Measurements from ENCODE around the gene HIPK2.

Gene HIPK2

DNA sequence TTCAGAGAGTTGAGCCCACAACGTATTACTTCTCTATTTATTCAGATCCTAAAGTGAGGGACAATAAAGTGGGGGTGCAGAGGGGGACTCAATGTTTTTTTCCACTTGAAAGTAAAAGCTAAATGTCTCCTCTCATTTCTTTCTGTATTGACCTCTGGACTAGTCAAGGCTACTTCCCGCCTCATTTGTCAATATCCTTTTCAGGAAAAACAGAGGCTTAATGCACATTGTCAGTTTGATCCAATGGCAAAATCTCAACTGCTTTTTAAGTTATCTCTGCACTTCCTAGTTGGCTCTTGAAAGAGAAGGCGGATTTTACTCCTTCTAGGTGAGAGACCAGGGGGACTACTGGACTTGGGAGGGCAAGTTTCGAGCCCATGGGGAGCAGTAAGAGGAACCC lies 56.4 kb downstream of the HIPK2 start:
- no peak overlapping the region for H3K4me3 ChIP-seq (ENCODE audit: low read length)
- no peaks in the 10 kb centered on the region for H3K27me3 ChIP-seq (ENCODE audit: insufficient read depth, low read length)
- peaks cover 10% of the 10 kb centered on the region for H3K36me3 ChIP-seq (ENCODE audit: insufficient read depth, low read length)
- peaks cover 2% of the 10 kb centered on the region for H3K9me3 ChIP-seq (ENCODE audit: low read length)
- peaks cover 5% of the 10 kb centered on the region for H3K4me1 ChIP-seq (ENCODE audit: insufficient read depth, low read length)
- no peak overlapping the region for H2AFZ ChIP-seq (ENCODE audit: low read depth, low read length)

DNA sequence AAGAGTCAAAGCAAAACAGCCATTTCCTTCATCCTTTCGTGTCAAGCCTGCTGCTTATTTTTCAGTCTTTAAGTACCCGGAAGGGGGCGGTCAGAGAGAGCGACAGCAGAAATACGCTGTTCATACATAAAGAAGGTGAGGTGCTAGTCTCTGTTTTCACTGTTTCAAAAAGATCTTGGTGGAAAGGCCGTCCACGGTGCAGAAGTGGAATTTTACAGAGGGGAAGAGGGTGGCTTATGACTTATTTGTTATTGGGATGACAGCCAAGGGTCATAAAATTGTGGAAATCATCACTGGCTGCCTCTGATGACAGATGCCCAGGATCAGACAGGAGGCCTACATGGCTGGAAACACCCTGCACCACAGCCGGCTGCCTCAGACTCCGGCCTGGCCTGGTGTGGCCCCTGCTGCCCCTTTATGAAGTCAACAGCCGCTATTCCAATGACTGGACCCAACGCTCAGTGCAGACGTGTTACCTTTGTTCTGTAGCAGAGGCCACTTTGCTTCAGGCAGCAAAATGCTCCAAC lies 57.0 kb downstream of the HIPK2 start:
- Histone ChIP-seq H2AFZ (ENCODE audit: low read depth, low read length) (no peak overlapping the region), H3K9me3 (ENCODE audit: low read length) (peaks cover 2% of the 10 kb centered on the region), H3K4me1 (ENCODE audit: insufficient read depth, low read length) (peaks cover 5% of the 10 kb centered on the region), H3K27me3 (ENCODE audit: insufficient read depth, low read length) (no peaks in the 10 kb centered on the region), H3K4me3 (ENCODE audit: low read length) (no peak overlapping the region), H3K36me3 (ENCODE audit: insufficient read depth, low read length) (peaks cover 17% of the 10 kb centered on the region)

DNA sequence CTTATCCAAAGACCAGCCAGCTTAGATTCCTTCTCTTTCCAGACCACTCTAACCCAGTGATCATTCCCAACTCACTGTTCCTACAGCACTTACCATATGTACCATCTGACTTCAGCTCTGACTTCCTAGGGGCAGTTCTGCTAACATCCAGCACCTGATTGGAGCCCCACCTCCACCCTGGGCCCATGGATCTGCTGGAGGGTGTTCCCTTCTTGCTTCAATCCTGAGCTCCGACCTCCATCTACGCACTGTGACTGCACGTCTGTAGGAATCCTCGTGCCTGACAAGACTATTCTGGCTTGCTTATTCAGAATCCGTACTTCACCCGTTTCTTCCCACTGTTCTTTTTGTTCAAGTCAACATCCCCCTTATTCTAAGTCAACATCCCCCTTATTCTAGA lies 57.6 kb downstream of the HIPK2 start:
- H3K4me1 ChIP-seq (ENCODE audit: insufficient read depth, low read length), result peaks cover 5% of the 10 kb centered on the region
- peaks cover 2% of the 10 kb centered on the region for H3K9me3 ChIP-seq (ENCODE audit: low read length)
- peaks cover 22% of the 10 kb centered on the region for H3K36me3 ChIP-seq (ENCODE audit: insufficient read depth, low read length)
- H3K27me3 ChIP-seq (ENCODE audit: insufficient read depth, low read length), result no peaks in the 10 kb centered on the region
- H3K4me3 ChIP-seq (ENCODE audit: low read length), result no peak overlapping the region
- H2AFZ ChIP-seq (ENCODE audit: low read depth, low read length), result no peak overlapping the region

DNA sequence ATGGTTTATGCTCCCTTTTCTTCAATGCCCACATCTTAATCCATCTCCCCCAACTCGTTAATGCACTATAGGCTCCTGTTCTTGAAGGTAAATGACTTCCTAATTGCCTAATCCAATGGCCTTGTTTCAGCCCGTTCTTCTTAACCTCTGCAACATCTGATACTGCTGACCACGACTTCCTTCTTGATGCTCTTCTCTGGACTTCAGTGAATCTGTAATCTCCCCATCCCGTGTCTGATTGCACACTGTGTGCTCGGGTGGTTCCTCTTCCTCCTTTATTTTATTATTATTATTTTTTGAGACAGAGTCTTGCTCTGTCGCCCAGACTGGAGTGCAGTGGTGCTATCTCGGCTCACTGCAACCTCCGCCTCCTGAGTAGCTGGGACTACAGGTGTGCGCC lies 58.9 kb downstream of the HIPK2 start:
- Histone ChIP-seq H3K36me3 (ENCODE audit: insufficient read depth, low read length) (peaks cover 36% of the 10 kb centered on the region), H3K27me3 (ENCODE audit: insufficient read depth, low read length) (no peaks in the 10 kb centered on the region), H3K4me1 (ENCODE audit: insufficient read depth, low read length) (peaks cover 5% of the 10 kb centered on the region)

DNA sequence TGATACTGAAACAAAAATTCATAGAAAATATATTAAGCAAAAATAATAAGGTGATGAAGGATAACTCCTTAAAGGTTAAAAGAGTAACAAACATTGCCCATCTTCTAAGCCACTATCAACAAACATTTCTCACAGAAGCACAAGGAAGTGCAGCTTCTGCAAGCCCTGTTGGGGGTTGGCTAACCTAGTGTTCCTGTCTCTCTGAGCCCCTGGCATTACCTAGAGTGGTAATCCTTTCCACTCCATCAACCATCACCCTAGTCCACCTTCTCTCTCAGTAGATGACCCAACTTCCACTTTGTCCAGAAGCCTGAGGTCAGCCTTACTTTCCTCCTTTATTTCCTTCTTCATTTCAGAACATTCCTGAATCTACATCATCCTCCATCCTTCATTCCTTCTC lies 59.7 kb downstream of the HIPK2 start:
- Histone ChIP-seq H3K4me3 (ENCODE audit: low read length) (no peak overlapping the region), H3K36me3 (ENCODE audit: insufficient read depth, low read length) (peaks cover 40% of the 10 kb centered on the region), H3K4me1 (ENCODE audit: insufficient read depth, low read length) (peaks cover 5% of the 10 kb centered on the region), H3K27me3 (ENCODE audit: insufficient read depth, low read length) (no peaks in the 10 kb centered on the region), H3K9me3 (ENCODE audit: low read length) (peaks cover 2% of the 10 kb centered on the region), H2AFZ (ENCODE audit: low read depth, low read length) (no peak overlapping the region)

More for the DNA sequence above, 58.9 kb downstream of the HIPK2 start:
- peaks cover 2% of the 10 kb centered on the region for H3K9me3 ChIP-seq (ENCODE audit: low read length)
- no peak overlapping the region for H3K4me3 ChIP-seq (ENCODE audit: low read length)
- H2AFZ ChIP-seq (ENCODE audit: low read depth, low read length), result no peak overlapping the region

DNA sequence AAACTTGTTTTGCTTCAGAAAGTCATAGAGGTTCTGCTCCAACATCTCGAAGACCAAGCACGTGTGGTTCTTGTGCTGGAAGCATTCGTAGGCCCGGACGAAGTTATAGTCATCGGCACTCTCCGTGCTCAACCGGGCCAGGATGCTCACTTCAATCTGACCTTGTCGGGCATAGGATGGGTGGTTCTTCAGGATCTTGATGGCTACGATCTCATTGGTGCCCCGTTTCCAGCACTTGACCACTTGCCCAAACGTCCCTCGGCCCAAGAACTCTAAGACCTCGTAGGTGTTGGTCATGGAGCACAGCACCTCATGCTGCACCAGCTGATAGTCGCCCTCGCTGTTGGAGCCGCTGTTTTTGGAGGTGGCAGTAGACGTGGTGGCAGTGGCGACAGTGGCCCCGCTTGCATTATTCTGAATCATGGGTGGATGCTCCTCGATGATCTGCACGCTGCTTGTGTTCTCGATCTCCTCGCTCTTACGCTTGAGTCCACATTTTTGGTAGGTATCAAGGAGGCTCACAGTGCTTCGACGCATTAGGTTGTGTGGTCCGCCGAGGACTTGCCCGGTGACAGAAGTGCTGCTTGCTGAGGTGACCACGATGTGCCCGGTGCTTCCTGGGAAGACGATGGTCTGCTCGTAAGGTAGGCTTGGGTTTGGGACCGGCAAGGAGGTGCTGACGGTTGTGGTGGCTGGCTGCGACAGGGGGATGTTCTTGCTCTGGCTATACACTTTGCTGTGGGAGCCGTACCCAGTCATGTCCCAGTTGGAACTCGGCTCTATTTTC lies 61.4 kb downstream of the HIPK2 start:
- Histone ChIP-seq H3K36me3 (ENCODE audit: insufficient read depth, low read length) (peaks cover 51% of the 10 kb centered on the region), H3K27me3 (ENCODE audit: insufficient read depth, low read length) (no peaks in the 10 kb centered on the region), H3K4me1 (ENCODE audit: insufficient read depth, low read length) (peaks cover under 1% of the 10 kb centered on the region)

DNA sequence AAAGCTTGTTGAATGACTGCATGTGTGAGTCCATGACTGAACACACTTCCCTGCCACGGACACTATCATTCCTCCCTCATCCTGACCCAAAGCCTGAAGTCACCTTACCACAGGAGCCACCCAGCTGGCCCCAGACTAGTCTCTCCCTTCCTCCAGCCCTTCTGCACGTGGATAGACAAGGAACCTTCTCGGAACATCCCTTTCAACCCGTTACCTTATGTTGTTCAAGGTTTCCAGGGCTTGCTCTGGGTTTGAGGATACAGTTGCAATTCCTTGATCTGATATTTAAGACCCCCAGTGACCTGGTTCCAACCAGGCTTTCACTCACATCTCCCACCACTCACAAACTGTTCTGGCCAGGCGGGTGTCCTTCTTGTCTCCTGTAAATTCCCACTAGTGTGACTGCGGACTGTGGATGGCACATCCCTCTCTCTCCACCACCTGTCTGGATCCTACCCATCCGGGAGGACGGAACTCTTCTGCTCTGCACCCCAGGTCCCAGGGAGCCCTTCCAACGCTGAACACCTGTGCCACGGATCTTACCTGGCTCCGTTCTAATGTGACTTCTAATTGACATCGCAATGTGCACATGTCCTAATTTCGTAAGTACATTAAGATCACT lies 62.5 kb downstream of the HIPK2 start:
- Histone ChIP-seq H3K9me3 (ENCODE audit: low read length) (peaks cover 2% of the 10 kb centered on the region), H3K27me3 (ENCODE audit: insufficient read depth, low read length) (no peaks in the 10 kb centered on the region), H3K4me1 (ENCODE audit: insufficient read depth, low read length) (no peaks in the 10 kb centered on the region), H3K36me3 (ENCODE audit: insufficient read depth, low read length) (peaks cover 51% of the 10 kb centered on the region), H3K4me3 (ENCODE audit: low read length) (no peak overlapping the region), H2AFZ (ENCODE audit: low read depth, low read length) (no peak overlapping the region)

More for the DNA sequence above, 61.4 kb downstream of the HIPK2 start:
- Histone ChIP-seq H2AFZ (ENCODE audit: low read depth, low read length) (no peak overlapping the region), H3K4me3 (ENCODE audit: low read length) (no peak overlapping the region), H3K9me3 (ENCODE audit: low read length) (peaks cover 2% of the 10 kb centered on the region)

DNA sequence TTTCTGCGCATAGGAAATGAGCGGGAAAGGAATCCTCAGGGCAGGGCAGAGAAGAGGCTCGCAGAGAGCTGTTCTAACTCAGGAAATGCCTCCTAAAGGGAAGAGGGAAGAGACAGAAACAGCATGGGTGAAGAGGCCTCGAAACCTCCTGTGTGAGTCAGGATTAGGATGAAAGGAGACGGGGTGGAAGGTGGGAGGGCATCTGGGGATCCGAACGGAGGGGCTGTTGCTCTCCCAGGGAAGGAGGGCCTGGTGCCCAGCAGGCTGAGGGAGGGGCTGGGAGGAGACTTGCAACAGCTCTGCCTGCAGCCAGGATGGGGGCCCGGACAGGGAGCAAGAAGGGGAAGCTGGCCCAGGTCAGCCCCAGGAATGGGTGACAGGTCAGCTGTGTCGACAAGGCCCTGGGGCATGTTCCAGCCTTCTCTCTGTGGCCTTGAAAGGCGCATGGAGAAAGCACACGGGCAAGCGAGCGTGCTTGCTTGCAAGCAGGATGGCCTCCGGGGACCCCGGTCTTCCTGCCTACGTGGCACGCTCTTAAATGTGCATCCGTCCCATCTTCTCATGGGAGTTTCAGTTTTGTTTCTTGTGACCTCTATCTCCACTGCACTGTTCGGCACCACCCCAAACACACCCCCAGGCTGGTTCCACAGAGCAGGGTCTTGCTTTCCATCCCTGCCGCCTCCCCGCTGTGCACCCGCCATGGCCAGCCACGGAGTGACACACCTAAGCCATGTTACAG lies 63.5 kb downstream of the HIPK2 start:
- H3K4me3 ChIP-seq (ENCODE audit: low read length), result no peak overlapping the region
- no peaks in the 10 kb centered on the region for H3K4me1 ChIP-seq (ENCODE audit: insufficient read depth, low read length)
- no peaks in the 10 kb centered on the region for H3K27me3 ChIP-seq (ENCODE audit: insufficient read depth, low read length)
- H3K9me3 ChIP-seq (ENCODE audit: low read length), result peaks cover 2% of the 10 kb centered on the region
- H3K36me3 ChIP-seq (ENCODE audit: insufficient read depth, low read length), result peaks cover 51% of the 10 kb centered on the region
- no peak overlapping the region for H2AFZ ChIP-seq (ENCODE audit: low read depth, low read length)

DNA sequence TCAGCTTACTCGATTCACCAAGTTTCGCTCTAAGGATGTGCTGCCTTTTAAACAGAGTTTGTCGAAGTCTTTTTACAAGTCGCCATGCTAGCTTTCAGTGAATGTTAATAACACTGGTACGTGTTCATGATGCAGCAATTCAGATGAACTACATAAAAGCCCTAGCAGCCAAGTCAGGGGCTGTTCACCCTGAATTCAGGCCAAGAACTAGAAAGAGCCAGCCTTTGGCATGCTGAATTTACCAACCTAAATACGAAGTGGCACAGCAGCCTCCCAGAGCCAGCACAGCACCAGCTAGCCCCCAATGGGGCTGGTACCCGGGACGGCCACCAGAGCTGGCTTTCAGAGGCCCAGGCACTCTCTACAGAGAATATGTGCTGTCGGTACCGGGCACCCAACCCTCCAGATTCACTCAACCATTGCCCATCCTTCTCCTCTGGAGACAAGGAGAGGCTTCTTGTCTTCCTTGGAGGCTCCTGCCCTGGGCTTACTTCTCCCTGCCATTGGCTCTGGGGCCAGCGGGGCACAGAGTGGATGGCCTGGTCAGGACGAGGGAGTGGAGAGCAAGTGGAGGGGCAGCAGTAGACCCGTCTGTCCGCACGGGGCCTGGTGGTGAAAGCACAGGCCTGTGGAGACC lies 64.2 kb downstream of the HIPK2 start:
- no peaks in the 10 kb centered on the region for H3K27me3 ChIP-seq (ENCODE audit: insufficient read depth, low read length)
- H3K9me3 ChIP-seq (ENCODE audit: low read length), result peaks cover 2% of the 10 kb centered on the region
- H3K4me3 ChIP-seq (ENCODE audit: low read length), result no peak overlapping the region
- H2AFZ ChIP-seq (ENCODE audit: low read depth, low read length), result no peak overlapping the region
- H3K36me3 ChIP-seq (ENCODE audit: insufficient read depth, low read length), result peaks cover 55% of the 10 kb centered on the region
- H3K4me1 ChIP-seq (ENCODE audit: insufficient read depth, low read length), result no peaks in the 10 kb centered on the region

DNA sequence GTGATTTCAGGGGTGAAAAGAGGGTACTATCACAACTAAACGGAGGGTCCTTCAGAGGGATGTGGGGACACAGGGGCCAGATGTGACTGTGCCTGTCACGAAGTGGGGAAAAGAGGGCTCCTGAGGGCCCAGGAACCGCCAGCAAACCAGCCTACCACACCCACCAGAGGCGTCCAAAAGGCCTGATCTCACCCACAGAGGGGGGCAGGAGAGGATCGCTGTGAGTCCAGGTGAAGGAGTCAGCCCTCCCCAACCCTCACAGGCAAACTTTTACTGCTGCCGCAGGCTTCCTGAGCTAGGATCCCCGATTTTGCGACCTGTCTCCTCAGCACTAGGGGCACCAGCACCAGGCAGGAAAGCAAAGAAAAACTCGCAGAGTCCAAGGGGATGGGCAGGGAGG lies 64.7 kb downstream of the HIPK2 start:
- Histone ChIP-seq H3K4me3 (ENCODE audit: low read length) (no peak overlapping the region), H3K36me3 (ENCODE audit: insufficient read depth, low read length) (peaks cover 61% of the 10 kb centered on the region), H3K4me1 (ENCODE audit: insufficient read depth, low read length) (no peaks in the 10 kb centered on the region), H3K9me3 (ENCODE audit: low read length) (peaks cover 2% of the 10 kb centered on the region), H2AFZ (ENCODE audit: low read depth, low read length) (no peak overlapping the region), H3K27me3 (ENCODE audit: insufficient read depth, low read length) (no peaks in the 10 kb centered on the region)

DNA sequence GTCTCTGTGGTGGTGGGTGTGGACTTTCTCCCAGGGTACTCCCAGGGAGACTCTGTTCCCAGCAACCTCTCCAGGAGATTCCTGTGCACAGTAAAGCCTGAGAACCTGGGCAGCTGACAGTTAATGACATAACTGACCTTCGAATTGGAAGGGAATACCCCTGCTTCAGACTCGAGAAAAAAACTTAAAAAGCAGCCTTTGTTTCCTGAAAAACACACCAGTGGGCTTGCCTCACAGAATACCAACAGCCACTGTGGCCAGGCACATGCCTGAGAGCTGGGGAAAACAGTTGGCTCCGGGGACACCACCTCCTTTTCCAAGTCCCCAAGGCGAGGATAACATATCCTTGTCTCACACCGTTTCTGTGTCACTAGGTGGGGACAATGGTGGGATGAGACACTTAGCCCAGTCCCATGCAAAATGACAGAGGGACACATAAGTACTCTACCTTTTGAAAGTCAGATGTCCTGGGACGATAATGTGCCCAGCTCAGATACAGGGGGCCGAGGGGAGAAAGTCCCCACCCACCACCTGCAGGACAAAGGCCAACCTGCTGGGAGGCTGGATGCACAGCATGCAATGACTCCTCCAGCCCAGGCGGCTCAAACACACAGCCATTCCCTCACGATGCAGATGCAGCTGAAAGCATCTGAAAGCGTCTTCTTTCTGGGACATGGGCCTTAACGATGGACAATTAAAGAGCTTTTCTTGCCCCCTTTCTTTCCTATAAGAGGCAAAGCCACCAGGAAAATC lies 65.6 kb downstream of the HIPK2 start:
- H3K9me3 ChIP-seq (ENCODE audit: low read length), result peaks cover 2% of the 10 kb centered on the region
- H3K27me3 ChIP-seq (ENCODE audit: insufficient read depth, low read length), result no peaks in the 10 kb centered on the region
- H3K4me3 ChIP-seq (ENCODE audit: low read length), result no peak overlapping the region
- peaks cover 63% of the 10 kb centered on the region for H3K36me3 ChIP-seq (ENCODE audit: insufficient read depth, low read length)
- H2AFZ ChIP-seq (ENCODE audit: low read depth, low read length), result no peak overlapping the region
- H3K4me1 ChIP-seq (ENCODE audit: insufficient read depth, low read length), result no peaks in the 10 kb centered on the region

DNA sequence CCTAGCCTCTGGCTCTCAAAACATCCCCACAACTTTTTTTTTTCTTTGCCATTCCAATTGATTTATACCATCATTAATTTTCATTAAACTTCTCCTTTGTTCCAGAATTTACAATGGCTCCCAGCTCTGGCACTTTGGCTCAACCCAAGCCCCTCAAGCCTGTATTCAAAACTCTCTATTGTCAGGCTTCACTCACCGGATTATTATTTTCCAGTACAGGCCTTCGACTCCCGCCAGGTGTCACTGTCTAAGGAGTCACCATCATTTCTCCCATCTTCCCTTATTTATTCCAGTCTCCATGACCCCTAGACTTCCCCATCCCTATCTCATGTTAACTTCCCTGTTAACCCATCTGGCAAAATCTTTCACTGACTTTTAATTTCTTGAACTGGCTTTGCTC lies 67.8 kb downstream of the HIPK2 start:
- Histone ChIP-seq H3K4me1 (ENCODE audit: insufficient read depth, low read length) (peaks cover 4% of the 10 kb centered on the region), H3K27me3 (ENCODE audit: insufficient read depth, low read length) (no peaks in the 10 kb centered on the region), H3K9me3 (ENCODE audit: low read length) (no peaks in the 10 kb centered on the region), H3K4me3 (ENCODE audit: low read length) (no peak overlapping the region), H3K36me3 (ENCODE audit: insufficient read depth, low read length) (peaks cover 52% of the 10 kb centered on the region), H2AFZ (ENCODE audit: low read depth, low read length) (no peak overlapping the region)
